Stimulated activated memory B cell treated with anti-CD40 and anti-IgM and Interleukin-4, amounts not matched to agents 10 μg/mL and 1 μg/mL and 100 μg/mL, for 72 hours (primary cell): ENCODE results near the gene SEMA3A.

Experiments
- ATAC-seq: fragments of 150-1000 bp; cut with Tn5 transposase; 2 replicates; pipeline ENCODE4 v1.10.0; 2021
- H3K27ac Mint-ChIP-seq: one replicate; pipeline ENCODE4 v1.8.0; 2022; ENCODE audit warnings: mild to moderate bottlenecking, mixed read lengths
- H3K27me3 Mint-ChIP-seq: one replicate; pipeline ENCODE4 v1.8.0; 2022; ENCODE audit warnings: mixed read lengths
- H3K36me3 Mint-ChIP-seq: one replicate; pipeline ENCODE4 v1.8.0; 2022; ENCODE audit warnings: mixed read lengths
- H3K4me1 Mint-ChIP-seq: one replicate; pipeline ENCODE4 v1.8.0; 2022; ENCODE audit warnings: mixed read lengths
- H3K4me3 Mint-ChIP-seq: one replicate; pipeline ENCODE4 v1.8.0; 2022; ENCODE audit warnings: mild to moderate bottlenecking, moderate library complexity, mixed read lengths
- H3K9me3 Mint-ChIP-seq: one replicate; pipeline ENCODE4 v1.8.0; 2022; ENCODE audit warnings: mixed read lengths

The SEMA3A gene

GRCh38 chr7:83956104-83956503 lies 238.5 kb downstream of the SEMA3A start:
- H3K4me3 Mint-ChIP-seq, result no peak overlapping the region
- no peaks in the 10 kb centered on the region for H3K4me1 Mint-ChIP-seq
- H3K27me3 Mint-ChIP-seq, result no peaks in the 10 kb centered on the region
- ATAC-seq, result peak; percentile 34
- H3K9me3 Mint-ChIP-seq, result peaks cover 3% of the 10 kb centered on the region
- no peak overlapping the region for H3K27ac Mint-ChIP-seq
- H3K36me3 Mint-ChIP-seq, result no peaks in the 10 kb centered on the region

- no peak overlapping the region for H3K4me3 Mint-ChIP-seq
- no peaks in the 10 kb centered on the region for H3K27me3 Mint-ChIP-seq
- H3K9me3 Mint-ChIP-seq, result peaks cover 3% of the 10 kb centered on the region
- ATAC-seq, result no peak
- H3K27ac Mint-ChIP-seq, result no peak overlapping the region
- no peaks in the 10 kb centered on the region for H3K4me1 Mint-ChIP-seq
- H3K36me3 Mint-ChIP-seq, result no peaks in the 10 kb centered on the region
Measured at GRCh38 chr7:83952236-83952635, 242.4 kb downstream of the SEMA3A start.

- Mint-ChIP-seq H3K36me3 (no peaks in the 10 kb centered on the region), H3K27ac (no peak overlapping the region), H3K27me3 (no peaks in the 10 kb centered on the region), H3K4me3 (no peak overlapping the region), H3K9me3 (no peaks in the 10 kb centered on the region), H3K4me1 (no peaks in the 10 kb centered on the region)
- no peak for ATAC-seq
Measured at GRCh38 chr7:83947260-83947659, 247.3 kb downstream of the SEMA3A start.

- Mint-ChIP-seq H3K4me3 (no peak overlapping the region), H3K4me1 (no peaks in the 10 kb centered on the region), H3K27ac (no peak overlapping the region), H3K27me3 (no peaks in the 10 kb centered on the region), H3K9me3 (no peaks in the 10 kb centered on the region), H3K36me3 (no peaks in the 10 kb centered on the region)
- no peak for ATAC-seq
Measured at GRCh38 chr7:83946801-83947200, 247.8 kb downstream of the SEMA3A start.

- H3K4me1 Mint-ChIP-seq, result no peaks in the 10 kb centered on the region
- no peaks in the 10 kb centered on the region for H3K9me3 Mint-ChIP-seq
- no peak for ATAC-seq
- no peak overlapping the region for H3K4me3 Mint-ChIP-seq
- no peaks in the 10 kb centered on the region for H3K36me3 Mint-ChIP-seq
- H3K27ac Mint-ChIP-seq, result no peak overlapping the region
- no peaks in the 10 kb centered on the region for H3K27me3 Mint-ChIP-seq
Measured at GRCh38 chr7:83941300-83941699, 253.3 kb downstream of the SEMA3A start.

GRCh38 chr7:83937930-83938329 lies 256.7 kb downstream of the SEMA3A start:
- Mint-ChIP-seq H3K27me3 (no peaks in the 10 kb centered on the region), H3K9me3 (no peaks in the 10 kb centered on the region), H3K4me1 (no peaks in the 10 kb centered on the region), H3K27ac (no peak overlapping the region), H3K36me3 (no peaks in the 10 kb centered on the region), H3K4me3 (no peak overlapping the region)
- ATAC-seq, result peak; percentile 27

GRCh38 chr7:83936056-83936708 lies 258.4 kb downstream of the SEMA3A start:
- Mint-ChIP-seq H3K27ac (no peak overlapping the region), H3K9me3 (no peaks in the 10 kb centered on the region), H3K36me3 (no peaks in the 10 kb centered on the region), H3K27me3 (no peaks in the 10 kb centered on the region), H3K4me1 (no peaks in the 10 kb centered on the region), H3K4me3 (no peak overlapping the region)
- no peak for ATAC-seq

- Mint-ChIP-seq H3K36me3 (no peaks in the 10 kb centered on the region), H3K4me1 (no peaks in the 10 kb centered on the region), H3K27ac (no peak overlapping the region), H3K9me3 (no peaks in the 10 kb centered on the region), H3K27me3 (no peaks in the 10 kb centered on the region), H3K4me3 (no peak overlapping the region)
- no peak for ATAC-seq
Measured at GRCh38 chr7:83934118-83934734, 260.4 kb downstream of the SEMA3A start.

GRCh38 chr7:83931968-83932367 lies 262.6 kb downstream of the SEMA3A start:
- H3K4me3 Mint-ChIP-seq, result no peak overlapping the region
- H3K36me3 Mint-ChIP-seq, result no peaks in the 10 kb centered on the region
- no peaks in the 10 kb centered on the region for H3K4me1 Mint-ChIP-seq
- H3K27ac Mint-ChIP-seq, result no peak overlapping the region
- no peaks in the 10 kb centered on the region for H3K9me3 Mint-ChIP-seq
- no peaks in the 10 kb centered on the region for H3K27me3 Mint-ChIP-seq
- no peak for ATAC-seq

GRCh38 chr7:83930262-83930661 lies 264.3 kb downstream of the SEMA3A start:
- no peaks in the 10 kb centered on the region for H3K9me3 Mint-ChIP-seq
- no peaks in the 10 kb centered on the region for H3K4me1 Mint-ChIP-seq
- H3K4me3 Mint-ChIP-seq, result no peak overlapping the region
- H3K36me3 Mint-ChIP-seq, result no peaks in the 10 kb centered on the region
- ATAC-seq, result no peak
- no peaks in the 10 kb centered on the region for H3K27me3 Mint-ChIP-seq
- no peak overlapping the region for H3K27ac Mint-ChIP-seq

GRCh38 chr7:83925860-83926259 lies 268.7 kb downstream of the SEMA3A start:
- no peaks in the 10 kb centered on the region for H3K9me3 Mint-ChIP-seq
- ATAC-seq, result no peak
- H3K36me3 Mint-ChIP-seq, result no peaks in the 10 kb centered on the region
- no peak overlapping the region for H3K27ac Mint-ChIP-seq
- no peaks in the 10 kb centered on the region for H3K27me3 Mint-ChIP-seq
- H3K4me3 Mint-ChIP-seq, result no peak overlapping the region
- no peaks in the 10 kb centered on the region for H3K4me1 Mint-ChIP-seq

- H3K4me3 Mint-ChIP-seq, result no peak overlapping the region
- ATAC-seq, result no peak
- H3K36me3 Mint-ChIP-seq, result no peaks in the 10 kb centered on the region
- H3K9me3 Mint-ChIP-seq, result no peaks in the 10 kb centered on the region
- H3K27me3 Mint-ChIP-seq, result no peaks in the 10 kb centered on the region
- H3K4me1 Mint-ChIP-seq, result no peaks in the 10 kb centered on the region
- H3K27ac Mint-ChIP-seq, result no peak overlapping the region
Measured at GRCh38 chr7:83921941-83922607, 272.5 kb downstream of the SEMA3A start.

- Mint-ChIP-seq H3K36me3 (no peaks in the 10 kb centered on the region), H3K4me1 (no peaks in the 10 kb centered on the region), H3K4me3 (no peak overlapping the region), H3K27ac (no peak overlapping the region), H3K27me3 (no peaks in the 10 kb centered on the region), H3K9me3 (no peaks in the 10 kb centered on the region)
- ATAC-seq, result no peak
Measured at GRCh38 chr7:83921271-83921940, 273.2 kb downstream of the SEMA3A start.

- H3K27ac Mint-ChIP-seq, result no peak overlapping the region
- no peak overlapping the region for H3K4me3 Mint-ChIP-seq
- no peak for ATAC-seq
- no peaks in the 10 kb centered on the region for H3K27me3 Mint-ChIP-seq
- H3K36me3 Mint-ChIP-seq, result no peaks in the 10 kb centered on the region
- H3K4me1 Mint-ChIP-seq, result no peaks in the 10 kb centered on the region
- H3K9me3 Mint-ChIP-seq, result peaks cover 3% of the 10 kb centered on the region
Measured at GRCh38 chr7:83918142-83918541, 276.4 kb downstream of the SEMA3A start.

- no peak overlapping the region for H3K4me3 Mint-ChIP-seq
- no peaks in the 10 kb centered on the region for H3K36me3 Mint-ChIP-seq
- H3K27me3 Mint-ChIP-seq, result no peaks in the 10 kb centered on the region
- no peak overlapping the region for H3K27ac Mint-ChIP-seq
- H3K9me3 Mint-ChIP-seq, result peaks cover 5% of the 10 kb centered on the region
- H3K4me1 Mint-ChIP-seq, result no peaks in the 10 kb centered on the region
- no peak for ATAC-seq
Measured at GRCh38 chr7:83913174-83913573, 281.4 kb downstream of the SEMA3A start.
